ENCODE results near the gene LATS1. TPM values are rescaled to one million over a fixed set of nuclear protein-coding genes. Genes with fewer than 3 reads are reported as not detected.

LATS1 gene
- total RNA-seq, 1 experiment from 2014 or later, result 25.1 TPM

GRCh38 chr6:149723771-149724417 is 6.0 kb upstream of the LATS1 start:
- Histone ChIP-seq H2BK5ac (ENCODE audit: insufficient read length, low read length) (no peak overlapping the region), H3K27me3 (ENCODE audit: insufficient read depth, low read length) (no peaks in the 10 kb centered on the region), H3K23ac (ENCODE audit: insufficient read length, low read depth, low read length) (no peak overlapping the region), H2BK15ac (ENCODE audit: low read depth, low read length) (no peak overlapping the region), H4K91ac (ENCODE audit: insufficient read length, low read depth, low read length) (no peak overlapping the region), H3T11ph (ENCODE audit: low read length) (no peak overlapping the region), H3K14ac (ENCODE audit: insufficient read depth, low read length) (no peak overlapping the region), H2BK120ac (ENCODE audit: low read depth, low read length, poor library complexity, severe bottlenecking) (no peak overlapping the region), H3K27ac (ENCODE audit: insufficient read length, low read depth, low read length) (no peak overlapping the region), H3K4ac (ENCODE audit: low read depth, low read length) (no peak overlapping the region), H3K23me2 (ENCODE audit: insufficient read length, low read depth, low read length, poor library complexity, severe bottlenecking) (no peaks in the 10 kb centered on the region), H3K4me2 (ENCODE audit: insufficient read depth, insufficient read length, low read length) (no peak overlapping the region), H3K9ac (ENCODE audit: extremely low read depth, insufficient read length, low read length) (no peak overlapping the region), H3K79me2 (ENCODE audit: insufficient read depth, low read length) (no peaks in the 10 kb centered on the region), H2AFZ (ENCODE audit: low read length) (no peak overlapping the region), H2BK20ac (ENCODE audit: low read depth, low read length, poor library complexity, severe bottlenecking) (no peak overlapping the region), H4K8ac (replicated peaks; ENCODE audit: insufficient read length, low read depth, low read length) (no peak overlapping the region), H4K5ac (ENCODE audit: insufficient read length, low read depth, low read length) (no peak overlapping the region), H4K20me1 (ENCODE audit: control insufficient read depth, insufficient read depth, insufficient read length) (no peaks in the 10 kb centered on the region), H2BK12ac (ENCODE audit: insufficient read length, low read depth, low read length) (no peak overlapping the region), H2AK5ac (ENCODE audit: insufficient read length, low read length) (no peak overlapping the region), H3K9me3 (ENCODE audit: control insufficient read depth, low read depth, low read length) (no peaks in the 10 kb centered on the region), H3K79me1 (ENCODE audit: insufficient read depth, low read depth, low read length, poor library complexity, severe bottlenecking) (no peaks in the 10 kb centered on the region), H3K56ac (ENCODE audit: insufficient read length, low read depth, low read length) (no peak overlapping the region), H3K4me1 (ENCODE audit: insufficient read depth, low read length) (no peaks in the 10 kb centered on the region), H3K18ac (ENCODE audit: insufficient read length, low read depth, low read length) (no peak overlapping the region)
- Mint-ChIP-seq H3K9me3 (no peaks in the 10 kb centered on the region), H3K36me3 (ENCODE audit: insufficient read depth in 1 of 3, low read depth in 3 of 3) (peaks cover 8 to 43% (median 30%) of the 10 kb centered on the region in 3 experiments; a peak in 6 of 7 replicates), H3K27ac (no peak overlapping the region), H3K27me3 (ENCODE audit: low read depth) (no peaks in the 10 kb centered on the region), H3K4me1 (no peaks in the 10 kb centered on the region), H3K4me3 (no peak overlapping the region)
- WGBS (ENCODE audit: extremely low coverage, insufficient read length, low lambda C conversion rate), result 100% methylated on average over 1 of the region's 10 CpGs
- peak; percentile 80 for TF ChIP-seq CTCF (conservative IDR thresholded peaks at IDR 0.05)
- DNase-seq, result no peak
